Measurements from ENCODE around the gene C17orf113. TPM values are rescaled to one million over a fixed set of nuclear protein-coding genes. Genes with fewer than 3 reads are reported as not detected.

C17orf113 gene
- total and polyA plus RNA-seq, 2 of the 4 experiments (the other 2 are of a cell fraction): under 0.01 to 0.03 TPM

GRCh38 chr17:42028791-42029127 lies 21.6 kb downstream of the C17orf113 start:
- Histone ChIP-seq H2BK20ac (ENCODE audit: low read depth, low read length) (no peak overlapping the region), H3K23ac (ENCODE audit: low read depth, low read length) (no peak overlapping the region), H2BK15ac (ENCODE audit: low read depth, low read length) (no peak overlapping the region), H3K4ac (ENCODE audit: low read depth, low read length) (no peak overlapping the region), H2BK120ac (ENCODE audit: low read depth, low read length) (no peak overlapping the region), H3K4me3 (ENCODE audit: insufficient read depth, low read depth, low read length) (no peak overlapping the region), H3K9me3 (ENCODE audit: control insufficient read depth, insufficient read depth, low read length) (no peaks in the 10 kb centered on the region), H3K9ac (ENCODE audit: low read depth, low read length) (no peak overlapping the region), H2AK5ac (ENCODE audit: low read depth, low read length) (no peak overlapping the region), H3K4me1 (ENCODE audit: control insufficient read depth, insufficient read depth, low read length) (peaks cover 7% of the 10 kb centered on the region), H2AFZ (replicated peaks; ENCODE audit: low read length, poor library complexity) (peak overlapping the region; percentile 25), H3K36me3 (ENCODE audit: control insufficient read depth, insufficient read depth, low read length) (peaks cover 6% of the 10 kb centered on the region), H3K14ac (replicated peaks; ENCODE audit: low read depth, low read length) (no peak overlapping the region), H3K4me2 (ENCODE audit: low read depth, low read length) (no peak overlapping the region), H4K5ac (ENCODE audit: low read depth, low read length) (no peak overlapping the region), H3K27me3 (ENCODE audit: control insufficient read depth, insufficient read depth, low read length) (peaks cover 18% of the 10 kb centered on the region), H4K20me1 (ENCODE audit: insufficient read depth, low read length) (peaks cover 12% of the 10 kb centered on the region; the same call in 1 of the 2 replicates), H4K91ac (ENCODE audit: insufficient read depth, low read depth, low read length) (no peak overlapping the region), H3K79me1 (ENCODE audit: low read depth in 1 of 2, low read length in 2 of 2) (peaks cover 0 to 12% of the 10 kb centered on the region in 2 experiments; a peak in 1 of 4 replicates), H2BK5ac (ENCODE audit: low read depth, low read length, poor library complexity, severe bottlenecking) (no peak overlapping the region), H3K27ac (ENCODE audit: insufficient read depth, low read length) (no peak overlapping the region), H2AK9ac (replicated peaks; ENCODE audit: low read depth, low read length, poor library complexity) (no peak overlapping the region), H3K9me1 (ENCODE audit: insufficient read depth, low read length) (peaks cover 6% of the 10 kb centered on the region; the same call in 1 of the 2 replicates), H3K18ac (ENCODE audit: low read depth, low read length) (no peak overlapping the region), H4K8ac (ENCODE audit: low read depth in 2 of 2, low read length in 2 of 2) (no peak overlapping the region), H3K56ac (ENCODE audit: extremely low read depth, insufficient read depth, low read length) (no peak overlapping the region)
- TF ChIP-seq MAFK (IDR thresholded peaks at IDR 0.05; ENCODE audit: low read depth, low read length) (no peak), SMC3 (IDR thresholded peaks at IDR 0.05; ENCODE audit: low read depth, low read length) (no peak), MAZ (IDR thresholded peaks at IDR 0.05; ENCODE audit: borderline replicate concordance, low read depth, low read length) (no peak), ELK1 (IDR thresholded peaks at IDR 0.05; ENCODE audit: borderline replicate concordance, low read depth, low read length) (no peak), RCOR1 (IDR thresholded peaks at IDR 0.05; ENCODE audit: insufficient replicate concordance, low read length) (no peak), CEBPB (IDR thresholded peaks at IDR 0.05; ENCODE audit: low read depth, low read length) (no peak), BHLHE40 (IDR thresholded peaks at IDR 0.05; ENCODE audit: low read depth, low read length) (no peak), NFE2L2 (IDR thresholded peaks at IDR 0.05; ENCODE audit: low read depth, low read length) (no peak), FOS (IDR thresholded peaks at IDR 0.05; ENCODE audit: low read depth, low read length) (no peak), CHD1 (IDR thresholded peaks at IDR 0.05; ENCODE audit: low read depth, low read length) (no peak)
- BruUV-seq (replicated peaks): no TSS peak
- CTCF ChIA-PET: interaction anchor here (0.7 kb wide), 1 partner anchor 9 kb away, joined by 3 read pairs; the partner anchor contains the start of gene NKIRAS2
- in situ Hi-C loops (cut with MboI; ENCODE audit: low sequenced_read_pairs) (loop anchor here (5.0 kb wide), 1 partner anchor 84 kb away; the partner anchor contains the start of gene DHX58), intact Hi-C loops (cut with micrococcal nuclease) (loop anchor here (5.0 kb wide), 1 partner anchor 374 kb away; no protein-coding TSS in a partner anchor), dilution Hi-C loops (cut with HindIII; ENCODE audit: low sequenced_read_pairs, unreplicated experiment) (no loop called here)
- no CpG with 5 or more reads among the region's 7 CpGs for WGBS, 2 experiments (ENCODE audit: extremely low coverage in 2 of 2, insufficient read length in 1 of 2)
- POLR2A ChIA-PET (ENCODE audit: unreplicated experiment): no interaction called here
- no peak for ATAC-seq (ENCODE audit: low read depth)
- DNase-seq: no peak

Data from IMR-90 (cell line).